ENCODE results near the gene KCND3. TPM values are rescaled to one million over a fixed set of nuclear protein-coding genes. Genes with fewer than 3 reads are reported as not detected.
A peak's percentile ranks its signal among the peaks of the same experiment; 100 is the strongest.

The KCND3 gene
- total and polyA plus RNA-seq, 12 donors: 3.5 to 24.7 (median 15.2) TPM

DNA sequence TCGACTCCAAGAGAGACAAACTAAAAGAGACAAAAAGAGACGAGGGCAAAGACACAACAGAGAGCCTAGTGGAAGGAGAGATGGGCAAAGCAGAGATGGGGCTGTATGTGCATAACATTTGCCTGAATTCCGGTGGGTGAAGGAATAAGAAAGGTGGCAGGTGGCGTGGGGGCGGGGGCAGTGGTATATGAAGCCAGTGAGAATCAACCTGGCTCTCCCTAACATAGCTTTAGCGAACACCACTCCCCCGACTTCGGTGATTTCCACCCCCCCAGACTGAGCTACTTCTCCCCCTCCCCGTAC, 251.4 kb downstream of the KCND3 start:
- H3K27me3 ChIP-seq: peaks cover 0 to 32% (median 0%) of the 10 kb centered on the region in 7 donors
- peak overlapping the region; percentile 96 to 100 (median 98) for H3K27ac ChIP-seq
- H3K9me3 ChIP-seq: no peaks in the 10 kb centered on the region
- peaks cover 21 to 76% (median 68%) of the 10 kb centered on the region in 9 donors for H3K4me1 ChIP-seq
- intact Hi-C loops (cut with DNase I): loop anchor here in 3 of 10 donors (2.0 to 10.0 kb wide), 2 partner anchors 17 to 967 kb away; partner anchors contain the start of gene RHOC (in 1 of the 3)
- ATAC-seq (no peak), DNase-seq (no peak)
- H3K4me3 ChIP-seq: peak overlapping the region; percentile 66 to 80 (median 77)
- WGBS, 2 donors: 17 to 31% methylated on average over 7 to 9 of the region's 9 CpGs
- TF ChIP-seq, protein P1, sequence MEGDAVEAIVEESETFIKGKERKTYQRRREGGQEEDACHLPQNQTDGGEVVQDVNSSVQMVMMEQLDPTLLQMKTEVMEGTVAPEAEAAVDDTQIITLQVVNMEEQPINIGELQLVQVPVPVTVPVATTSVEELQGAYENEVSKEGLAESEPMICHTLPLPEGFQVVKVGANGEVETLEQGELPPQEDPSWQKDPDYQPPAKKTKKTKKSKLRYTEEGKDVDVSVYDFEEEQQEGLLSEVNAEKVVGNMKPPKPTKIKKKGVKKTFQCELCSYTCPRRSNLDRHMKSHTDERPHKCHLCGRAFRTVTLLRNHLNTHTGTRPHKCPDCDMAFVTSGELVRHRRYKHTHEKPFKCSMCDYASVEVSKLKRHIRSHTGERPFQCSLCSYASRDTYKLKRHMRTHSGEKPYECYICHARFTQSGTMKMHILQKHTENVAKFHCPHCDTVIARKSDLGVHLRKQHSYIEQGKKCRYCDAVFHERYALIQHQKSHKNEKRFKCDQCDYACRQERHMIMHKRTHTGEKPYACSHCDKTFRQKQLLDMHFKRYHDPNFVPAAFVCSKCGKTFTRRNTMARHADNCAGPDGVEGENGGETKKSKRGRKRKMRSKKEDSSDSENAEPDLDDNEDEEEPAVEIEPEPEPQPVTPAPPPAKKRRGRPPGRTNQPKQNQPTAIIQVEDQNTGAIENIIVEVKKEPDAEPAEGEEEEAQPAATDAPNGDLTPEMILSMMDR (IDR thresholded peaks at IDR 0.05): no peak
- peaks cover 0 to 21% (median 0%) of the 10 kb centered on the region in 9 donors for H3K36me3 ChIP-seq

GRCh38 chr1:111737216-111738132, 252.0 kb downstream of the KCND3 start:
- H3K4me1 ChIP-seq: peaks cover 23 to 82% (median 70%) of the 10 kb centered on the region in 9 donors
- intact Hi-C loops (cut with DNase I): loop anchor here in 3 of 10 donors (2.0 to 10.0 kb wide), 2 partner anchors 17 to 967 kb away; partner anchors contain the start of gene RHOC (in 1 of the 3)
- no peak for DNase-seq
- H3K27me3 ChIP-seq: peaks cover 0 to 27% (median 0%) of the 10 kb centered on the region in 7 donors
- 31 to 35% methylated on average over 8 of the region's 8 CpGs for WGBS, 2 donors
- H3K36me3 ChIP-seq: peaks cover 0 to 21% (median 0%) of the 10 kb centered on the region in 9 donors
- TF ChIP-seq, protein P1 (IDR thresholded peaks at IDR 0.05): no peak
- H3K4me3 ChIP-seq: peak overlapping the region; percentile 66 to 80 (median 77)
- no peaks in the 10 kb centered on the region for H3K9me3 ChIP-seq
- H3K27ac ChIP-seq: peak overlapping the region; percentile 96 to 100 (median 98)
- no peak for ATAC-seq

GRCh38 chr1:111736548-111737215, 252.8 kb downstream of the KCND3 start:
- ATAC-seq (peak in 7 of 8 donors; percentile 3 to 41 (median 26)), DNase-seq (peak; percentile 78 to 89)
- WGBS, 2 donors: 29 to 34% methylated on average over 4 of the region's 4 CpGs
- Histone ChIP-seq H3K4me1 (peaks cover 23 to 90% (median 78%) of the 10 kb centered on the region in 9 donors), H3K27ac (peak overlapping the region; percentile 96 to 100 (median 98)), H3K9me3 (no peaks in the 10 kb centered on the region), H3K4me3 (peak overlapping the region in 8 of 10 donors; percentile 68 to 80 (median 78)), H3K36me3 (peaks cover 0 to 21% (median 0%) of the 10 kb centered on the region in 9 donors), H3K27me3 (peaks cover 0 to 19% (median 0%) of the 10 kb centered on the region in 7 donors)
- TF ChIP-seq, protein P1 (IDR thresholded peaks at IDR 0.05): no peak
- intact Hi-C loops (cut with DNase I): loop anchor here in 1 of 10 donors (10.0 kb wide), 1 partner anchor 968 kb away; the partner anchor contains the start of gene RHOC

Data from heart right ventricle (tissue), 16 donors.